Body of pancreas (tissue), 4 donors: Measurements from ENCODE around the gene ATP10A.

Source experiments
- CTCF ChIP-seq, 7 experiments: fragments of 450-650 bp in 4 of 7; fragments of 200-600 bp in 3 of 7; sonication (generic) in 3 of 7; IDR thresholded peaks; one replicate each; pipeline ENCODE4 v1.5.1; 2016 to 2019; ENCODE audit warnings: antibody characterized with exemption in 7 of 7
- POLR2A ChIP-seq, 3 donors: fragments of 450-650 bp; IDR thresholded peaks; one replicate each; pipeline ENCODE4 v1.6.1; 2016; ENCODE audit warnings: antibody characterized with exemption in 3 of 3, mild to moderate bottlenecking in 2 of 3

DNA sequence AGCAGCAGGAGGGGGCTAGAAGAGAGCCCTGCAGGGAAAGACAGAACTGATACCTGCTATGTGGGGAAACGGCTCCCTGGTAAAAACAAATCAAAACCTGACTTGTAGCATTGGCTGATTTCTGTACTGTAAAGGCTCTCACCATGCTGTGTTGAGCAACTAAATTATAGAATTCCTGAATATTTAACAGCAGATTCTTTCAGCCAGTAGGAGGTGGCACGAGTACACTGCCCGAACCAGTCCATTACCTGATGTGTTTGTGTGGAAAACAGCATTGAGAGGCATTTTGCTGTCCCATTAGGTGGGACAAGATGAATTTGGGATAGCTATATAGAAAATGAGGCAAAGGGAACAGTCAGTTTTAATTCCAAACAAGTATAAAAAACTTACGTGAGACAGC is 201.2 kb downstream of the ATP10A start:
- TF ChIP-seq CTCF (IDR thresholded peaks at IDR 0.05) (no peak), POLR2A (IDR thresholded peaks at IDR 0.05) (no peak)
